GM23338 (cell line): ENCODE measurements around the gene NFE2L1. TPM values are rescaled to one million over a fixed set of nuclear protein-coding genes. Genes with fewer than 3 reads are reported as not detected.
A peak's percentile ranks its signal among the peaks of the same experiment; 100 is the strongest.

Source experiments
- ATAC-seq: fragments of 200-7000 bp; cut with Tn5 transposase; 3 replicates; pipeline ENCODE4 v1.9.1; 2020
- DNase-seq: peaks from one replicate; pipeline ENCODE4 v3.0.0-alpha.2; 2015; ENCODE audit warnings: low spot score
- H2AFZ ChIP-seq: fragments of 200-600 bp; sonication (generic); 2 replicates; pipeline ENCODE4 v1.8.0; 2016; ENCODE audit warnings: antibody characterized with exemption, mild to moderate bottlenecking, moderate library complexity
- H3F3A ChIP-seq: fragments of 200-600 bp; sonication (generic); replicated peaks from 2 replicates; pipeline ENCODE4 v1.8.0; 2017; ENCODE audit warnings: antibody characterized with exemption, mixed run types, low read depth
- H3K27ac ChIP-seq: fragments of 200-600 bp; sonication (generic); 2 replicates; pipeline ENCODE4 v1.6.1; 2016; ENCODE audit warnings: low read depth
- H3K27me3 ChIP-seq: fragments of 200-600 bp; sonication (generic); 2 replicates; pipeline ENCODE4 v1.8.0; 2016; ENCODE audit warnings: mild to moderate bottlenecking, mixed run types, moderate library complexity; ENCODE audit not compliant: insufficient read depth
- H3K36me3 ChIP-seq: fragments of 200-600 bp; sonication (generic); 2 replicates; pipeline ENCODE4 v1.8.0; 2016; ENCODE audit warnings: mild to moderate bottlenecking; ENCODE audit not compliant: insufficient read depth
- H3K4me1 ChIP-seq: fragments of 200-600 bp; sonication (generic); 2 replicates; pipeline ENCODE4 v1.8.0; 2016; ENCODE audit warnings: mild to moderate bottlenecking, moderate library complexity; ENCODE audit not compliant: insufficient read depth
- H3K4me2 ChIP-seq: fragments of 200-600 bp; sonication (generic); 2 replicates; pipeline ENCODE4 v1.7.1; 2017; ENCODE audit warnings: mixed run types
- H3K4me3 ChIP-seq: fragments of 200-600 bp; sonication (generic); 2 replicates; pipeline ENCODE4 v1.6.1; 2016; ENCODE audit warnings: mixed run types
- H3K79me2 ChIP-seq: fragments of 200-600 bp; sonication (generic); replicated peaks from 2 replicates; pipeline ENCODE4 v1.8.0; 2017; ENCODE audit warnings: mild to moderate bottlenecking; ENCODE audit not compliant: insufficient read depth
- H3K9me2 ChIP-seq: fragments of 200-600 bp; sonication (generic); 2 replicates; pipeline ENCODE4 v1.8.0; 2017; ENCODE audit not compliant: insufficient read depth
- H4K20me1 ChIP-seq: fragments of 200-600 bp; sonication (generic); replicated peaks from 2 replicates; pipeline ENCODE4 v1.8.0; 2017; ENCODE audit warnings: mild to moderate bottlenecking; ENCODE audit not compliant: insufficient read depth
- H3K27ac Mint-ChIP-seq: 2 replicates; pipeline ENCODE4 v1.8.0; 2020; ENCODE audit warnings: inconsistent platforms, mild to moderate bottlenecking, moderate library complexity, mixed read lengths
- H3K27me3 Mint-ChIP-seq: 3 replicates; pipeline ENCODE4 v1.8.0; 2022; ENCODE audit warnings: low read depth, mild to moderate bottlenecking, moderate library complexity, mixed read lengths, inconsistent platforms; ENCODE audit not compliant: insufficient read depth, poor library complexity
- H3K36me3 Mint-ChIP-seq: 3 replicates; pipeline ENCODE4 v1.8.0; 2021; ENCODE audit warnings: low read depth, mild to moderate bottlenecking, inconsistent platforms, moderate library complexity, mixed read lengths
- H3K4me1 Mint-ChIP-seq: 3 replicates; pipeline ENCODE4 v1.8.0; 2020; ENCODE audit warnings: mild to moderate bottlenecking, inconsistent platforms, mixed read lengths
- H3K4me3 Mint-ChIP-seq: 3 replicates; pipeline ENCODE4 v1.8.0; 2021; ENCODE audit warnings: moderate library complexity, mild to moderate bottlenecking, inconsistent platforms, mixed read lengths
- H3K9me3 Mint-ChIP-seq: 3 replicates; pipeline ENCODE4 v1.8.0; 2020; ENCODE audit warnings: moderate library complexity, mild to moderate bottlenecking, inconsistent platforms, mixed read lengths
- POLR2AphosphoS5 ChIP-seq: IDR thresholded peaks from 2 replicates; pipeline ENCODE4 v1.6.1; 2016; ENCODE audit warnings: antibody characterized with exemption, low read depth
- STAT1 ChIP-seq: IDR thresholded peaks from one replicate; pipeline ENCODE4 v1.6.1; 2016; ENCODE audit warnings: antibody characterized with exemption; ENCODE audit not compliant: unreplicated experiment
- polyA plus RNA-seq: library from polyadenylated mRNA; unstranded; fragments of >200 nt; fragmentation: Nextera tagmentation; extraction: Ambion mirVana; gene quantifications from 2 replicates; pipeline ENCODE4 v1.2.1, GENCODE V29; 2016
- total RNA-seq: library from RNA; depleted of rRNA; stranded (reverse); fragments of >200 nt; shearing (Covaris generic); gene quantifications from 2 replicates; pipeline ENCODE4 v1.2.3, GENCODE V29; 2014
- TF ChIP-seq, protein P1 (sequence below): IDR thresholded peaks from one replicate; pipeline ENCODE4 v1.6.1; 2018; ENCODE audit warnings: antibody characterized with exemption; ENCODE audit not compliant: unreplicated experiment
- TF ChIP-seq, protein P2 (sequence below), 2 experiments: fragments of 200-600 bp in 1 of 2; sonication (generic) in 1 of 2; conservative IDR thresholded peaks; 2 replicates each; pipeline versions ENCODE4 v1.5.1 to v1.6.1; 2016 to 2017; ENCODE audit warnings: antibody characterized with exemption in 2 of 2, low read depth in 2 of 2, mild to moderate bottlenecking in 2 of 2, moderate library complexity in 1 of 2
- TF ChIP-seq, protein P3 (sequence below): IDR thresholded peaks from 2 replicates; pipeline ENCODE4 v1.6.1; 2016; ENCODE audit warnings: antibody characterized with exemption

The NFE2L1 gene
- total and polyA plus RNA-seq, 2 experiments from 2014 or later: 39.9 to 138 TPM

DNA sequence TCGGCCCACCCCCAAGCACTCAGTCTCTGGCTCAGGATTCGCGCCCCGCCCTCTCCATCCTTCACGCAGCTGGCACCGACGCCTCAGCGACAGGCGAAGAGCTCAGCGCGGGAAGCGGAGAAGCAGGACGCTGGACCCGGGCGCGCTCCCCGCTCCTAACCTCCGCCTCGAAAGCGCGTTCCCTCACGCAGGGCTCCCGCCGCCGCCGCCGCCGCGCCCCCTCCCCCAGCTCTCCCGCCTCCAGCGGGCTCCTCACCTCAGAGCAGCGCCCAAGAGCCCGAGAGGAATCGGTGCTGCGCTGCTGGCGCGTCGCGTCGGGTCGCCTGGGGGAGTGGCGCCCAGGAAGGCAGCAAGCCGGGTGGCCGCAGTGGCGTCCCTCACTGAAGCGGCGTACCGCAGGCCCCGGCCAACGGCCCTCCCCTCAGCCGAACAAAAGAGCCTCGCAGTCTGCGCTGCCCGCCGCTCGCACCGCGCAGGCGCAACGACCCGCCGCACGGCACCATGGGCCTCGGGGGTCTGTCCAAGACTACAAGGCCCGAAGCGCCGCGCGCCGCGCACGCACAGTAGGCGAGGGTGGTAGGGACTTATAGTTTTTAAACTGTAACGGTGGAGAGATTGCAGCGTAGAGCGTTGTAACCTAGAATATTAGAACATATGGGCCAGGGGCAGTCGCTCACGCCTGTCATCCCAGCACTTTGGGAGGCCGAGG is 53.0 kb downstream of the NFE2L1 start, which contains the start of gene CBX1:
Gene CBX1 (minus strand): TSS at position 467 of the 709 bp plus-strand sequence. CDS start 24,474 bp downstream, outside the sequence.
- H3F3A ChIP-seq: no peaks in the 10 kb centered on the region; the same call in none of the 2 replicates
- peaks cover 43% of the 10 kb centered on the region for H3K79me2 ChIP-seq
- H3K36me3 ChIP-seq: no peaks in the 10 kb centered on the region
- H3K4me2 ChIP-seq: peak within 1 kb of the TSS; percentile 80
- peaks cover 3% of the 10 kb centered on the region; the same call in 1 of the 3 replicates for H3K36me3 Mint-ChIP-seq
- H3K27ac ChIP-seq: peak within 1 kb of the TSS; percentile 95
- H3K27me3 ChIP-seq: no peaks in the 10 kb centered on the region
- peak; percentile 97 for DNase-seq
- peaks cover 8% of the 10 kb centered on the region for H3K4me1 Mint-ChIP-seq
- H3K9me3 Mint-ChIP-seq: no peaks in the 10 kb centered on the region; the same call in 1 of the 3 replicates
- peak within 1 kb of the TSS; percentile 97 for H3K27ac Mint-ChIP-seq
- ATAC-seq: peak; percentile 93
- peak within 1 kb of the TSS; percentile 87 for H3K4me3 ChIP-seq
- peaks cover 7% of the 10 kb centered on the region for H3K27me3 Mint-ChIP-seq
- peak within 1 kb of the TSS; percentile 82 for H3K4me3 Mint-ChIP-seq
- peaks cover 28% of the 10 kb centered on the region for H4K20me1 ChIP-seq
- peak within 1 kb of the TSS; percentile 91 for H2AFZ ChIP-seq
- TF ChIP-seq, protein P1, sequence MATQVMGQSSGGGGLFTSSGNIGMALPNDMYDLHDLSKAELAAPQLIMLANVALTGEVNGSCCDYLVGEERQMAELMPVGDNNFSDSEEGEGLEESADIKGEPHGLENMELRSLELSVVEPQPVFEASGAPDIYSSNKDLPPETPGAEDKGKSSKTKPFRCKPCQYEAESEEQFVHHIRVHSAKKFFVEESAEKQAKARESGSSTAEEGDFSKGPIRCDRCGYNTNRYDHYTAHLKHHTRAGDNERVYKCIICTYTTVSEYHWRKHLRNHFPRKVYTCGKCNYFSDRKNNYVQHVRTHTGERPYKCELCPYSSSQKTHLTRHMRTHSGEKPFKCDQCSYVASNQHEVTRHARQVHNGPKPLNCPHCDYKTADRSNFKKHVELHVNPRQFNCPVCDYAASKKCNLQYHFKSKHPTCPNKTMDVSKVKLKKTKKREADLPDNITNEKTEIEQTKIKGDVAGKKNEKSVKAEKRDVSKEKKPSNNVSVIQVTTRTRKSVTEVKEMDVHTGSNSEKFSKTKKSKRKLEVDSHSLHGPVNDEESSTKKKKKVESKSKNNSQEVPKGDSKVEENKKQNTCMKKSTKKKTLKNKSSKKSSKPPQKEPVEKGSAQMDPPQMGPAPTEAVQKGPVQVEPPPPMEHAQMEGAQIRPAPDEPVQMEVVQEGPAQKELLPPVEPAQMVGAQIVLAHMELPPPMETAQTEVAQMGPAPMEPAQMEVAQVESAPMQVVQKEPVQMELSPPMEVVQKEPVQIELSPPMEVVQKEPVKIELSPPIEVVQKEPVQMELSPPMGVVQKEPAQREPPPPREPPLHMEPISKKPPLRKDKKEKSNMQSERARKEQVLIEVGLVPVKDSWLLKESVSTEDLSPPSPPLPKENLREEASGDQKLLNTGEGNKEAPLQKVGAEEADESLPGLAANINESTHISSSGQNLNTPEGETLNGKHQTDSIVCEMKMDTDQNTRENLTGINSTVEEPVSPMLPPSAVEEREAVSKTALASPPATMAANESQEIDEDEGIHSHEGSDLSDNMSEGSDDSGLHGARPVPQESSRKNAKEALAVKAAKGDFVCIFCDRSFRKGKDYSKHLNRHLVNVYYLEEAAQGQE: no peak
- TF ChIP-seq, protein P2, sequence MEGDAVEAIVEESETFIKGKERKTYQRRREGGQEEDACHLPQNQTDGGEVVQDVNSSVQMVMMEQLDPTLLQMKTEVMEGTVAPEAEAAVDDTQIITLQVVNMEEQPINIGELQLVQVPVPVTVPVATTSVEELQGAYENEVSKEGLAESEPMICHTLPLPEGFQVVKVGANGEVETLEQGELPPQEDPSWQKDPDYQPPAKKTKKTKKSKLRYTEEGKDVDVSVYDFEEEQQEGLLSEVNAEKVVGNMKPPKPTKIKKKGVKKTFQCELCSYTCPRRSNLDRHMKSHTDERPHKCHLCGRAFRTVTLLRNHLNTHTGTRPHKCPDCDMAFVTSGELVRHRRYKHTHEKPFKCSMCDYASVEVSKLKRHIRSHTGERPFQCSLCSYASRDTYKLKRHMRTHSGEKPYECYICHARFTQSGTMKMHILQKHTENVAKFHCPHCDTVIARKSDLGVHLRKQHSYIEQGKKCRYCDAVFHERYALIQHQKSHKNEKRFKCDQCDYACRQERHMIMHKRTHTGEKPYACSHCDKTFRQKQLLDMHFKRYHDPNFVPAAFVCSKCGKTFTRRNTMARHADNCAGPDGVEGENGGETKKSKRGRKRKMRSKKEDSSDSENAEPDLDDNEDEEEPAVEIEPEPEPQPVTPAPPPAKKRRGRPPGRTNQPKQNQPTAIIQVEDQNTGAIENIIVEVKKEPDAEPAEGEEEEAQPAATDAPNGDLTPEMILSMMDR (conservative IDR thresholded peaks at IDR 0.05; ENCODE audit: low read depth in 2 of 2): no peak
- TF ChIP-seq STAT1: no peak
- peak; percentile 72; the same call in 1 of the 2 replicates for TF ChIP-seq POLR2AphosphoS5
- TF ChIP-seq, protein P3, sequence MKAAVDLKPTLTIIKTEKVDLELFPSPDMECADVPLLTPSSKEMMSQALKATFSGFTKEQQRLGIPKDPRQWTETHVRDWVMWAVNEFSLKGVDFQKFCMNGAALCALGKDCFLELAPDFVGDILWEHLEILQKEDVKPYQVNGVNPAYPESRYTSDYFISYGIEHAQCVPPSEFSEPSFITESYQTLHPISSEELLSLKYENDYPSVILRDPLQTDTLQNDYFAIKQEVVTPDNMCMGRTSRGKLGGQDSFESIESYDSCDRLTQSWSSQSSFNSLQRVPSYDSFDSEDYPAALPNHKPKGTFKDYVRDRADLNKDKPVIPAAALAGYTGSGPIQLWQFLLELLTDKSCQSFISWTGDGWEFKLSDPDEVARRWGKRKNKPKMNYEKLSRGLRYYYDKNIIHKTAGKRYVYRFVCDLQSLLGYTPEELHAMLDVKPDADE: peak; percentile 97
- no peaks in the 10 kb centered on the region for H3K9me2 ChIP-seq
- H3K4me1 ChIP-seq: peaks cover 7% of the 10 kb centered on the region; the same call in 1 of the 2 replicates
